Astrocyte (in vitro differentiated cells and primary cell): ENCODE measurements around the gene KCNG2.

Source experiments
- EZH2 ChIP-seq: IDR thresholded peaks from 2 replicates; pipeline ENCODE4 v1.6.1; 2012; ENCODE audit warnings: mild to moderate bottlenecking, low read length, inconsistent platforms; ENCODE audit not compliant: insufficient read depth
- TF ChIP-seq, protein P1 (sequence below): IDR thresholded peaks from 2 replicates; pipeline ENCODE4 v1.5.1; 2011; ENCODE audit warnings: low read depth, mild to moderate bottlenecking, inconsistent platforms, low read length, moderate library complexity; ENCODE audit not compliant: insufficient read depth

DNA sequence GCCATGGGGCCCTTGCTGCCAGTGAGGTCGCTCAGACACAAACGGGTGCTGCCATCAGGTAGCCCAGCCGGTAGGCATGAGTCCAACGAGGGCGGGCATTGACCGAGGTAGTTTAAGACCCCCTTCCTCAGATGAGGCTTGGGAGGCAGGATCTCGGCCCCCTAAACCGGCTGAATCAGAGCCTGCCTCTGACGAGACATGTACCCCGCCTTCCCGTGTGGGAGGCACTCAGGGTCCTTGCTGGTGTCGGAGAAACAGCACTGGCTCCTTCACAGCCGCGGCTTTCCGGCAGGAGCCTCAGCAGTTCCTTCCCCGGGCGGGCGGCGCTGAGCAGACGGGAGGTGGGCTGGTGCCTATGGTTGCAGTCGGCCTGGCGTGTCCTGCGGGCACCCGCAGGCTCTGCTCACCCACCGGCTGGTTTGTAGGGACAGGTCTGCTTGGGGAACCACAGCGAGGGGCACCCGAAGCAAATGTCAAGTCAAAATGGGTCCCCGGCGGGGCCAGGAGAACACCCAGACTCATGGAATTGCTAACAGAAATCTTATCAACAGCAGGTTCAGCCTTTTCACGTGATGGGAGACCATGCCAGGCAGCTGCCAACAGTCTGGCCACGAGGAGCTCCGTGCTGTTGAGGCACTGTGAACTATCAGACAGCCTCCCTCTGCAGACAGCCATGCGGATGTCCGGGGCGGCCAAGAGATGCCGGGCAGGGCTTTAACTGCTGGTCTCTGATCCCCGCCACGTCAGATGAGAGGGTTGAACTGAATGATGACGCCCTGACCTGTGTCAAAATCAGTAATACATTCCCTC is 2.8 kb downstream of the KCNG2 start:
- TF ChIP-seq, protein P1, sequence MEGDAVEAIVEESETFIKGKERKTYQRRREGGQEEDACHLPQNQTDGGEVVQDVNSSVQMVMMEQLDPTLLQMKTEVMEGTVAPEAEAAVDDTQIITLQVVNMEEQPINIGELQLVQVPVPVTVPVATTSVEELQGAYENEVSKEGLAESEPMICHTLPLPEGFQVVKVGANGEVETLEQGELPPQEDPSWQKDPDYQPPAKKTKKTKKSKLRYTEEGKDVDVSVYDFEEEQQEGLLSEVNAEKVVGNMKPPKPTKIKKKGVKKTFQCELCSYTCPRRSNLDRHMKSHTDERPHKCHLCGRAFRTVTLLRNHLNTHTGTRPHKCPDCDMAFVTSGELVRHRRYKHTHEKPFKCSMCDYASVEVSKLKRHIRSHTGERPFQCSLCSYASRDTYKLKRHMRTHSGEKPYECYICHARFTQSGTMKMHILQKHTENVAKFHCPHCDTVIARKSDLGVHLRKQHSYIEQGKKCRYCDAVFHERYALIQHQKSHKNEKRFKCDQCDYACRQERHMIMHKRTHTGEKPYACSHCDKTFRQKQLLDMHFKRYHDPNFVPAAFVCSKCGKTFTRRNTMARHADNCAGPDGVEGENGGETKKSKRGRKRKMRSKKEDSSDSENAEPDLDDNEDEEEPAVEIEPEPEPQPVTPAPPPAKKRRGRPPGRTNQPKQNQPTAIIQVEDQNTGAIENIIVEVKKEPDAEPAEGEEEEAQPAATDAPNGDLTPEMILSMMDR = no peak
- no peak for TF ChIP-seq EZH2
